LNCaP clone FGC (cell line): ENCODE measurements around the gene ABCA4.

Experiments used
- DNase-seq: peaks from one replicate; pipeline ENCODE4 v3.0.0-alpha.2; 2011; ENCODE audit warnings: low read depth
- H3K4me3 ChIP-seq: 2 replicates; pipeline ENCODE4 v1.5.1; 2011; ENCODE audit warnings: mild to moderate bottlenecking, low read depth, low read length, control low read depth
- TF ChIP-seq, protein P1 (sequence below): IDR thresholded peaks from 2 replicates; pipeline ENCODE4 v1.5.1; 2012; ENCODE audit warnings: mild to moderate bottlenecking; ENCODE audit not compliant: control insufficient read depth, insufficient read depth; ENCODE audit errors: extremely low read depth

The ABCA4 gene

DNA sequence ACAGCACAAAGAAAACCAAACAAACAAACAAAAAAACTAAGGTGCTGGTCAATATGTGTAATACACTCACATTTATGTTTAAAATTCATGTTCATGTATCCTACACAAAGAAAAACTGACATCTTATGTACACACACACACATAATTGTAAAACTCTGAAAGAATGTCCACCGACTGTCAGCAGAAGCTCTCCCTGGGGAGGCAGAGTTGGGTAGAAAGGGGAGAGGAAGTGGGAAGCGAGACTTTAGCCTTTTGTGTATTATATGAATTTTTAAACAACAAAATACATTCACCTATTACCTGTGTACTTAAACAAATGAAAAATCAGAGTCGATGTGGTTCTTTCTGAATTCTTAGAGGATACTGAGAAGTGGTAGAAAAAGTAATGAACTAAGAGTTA lies 88.3 kb downstream of the ABCA4 start:
- TF ChIP-seq, protein P1, sequence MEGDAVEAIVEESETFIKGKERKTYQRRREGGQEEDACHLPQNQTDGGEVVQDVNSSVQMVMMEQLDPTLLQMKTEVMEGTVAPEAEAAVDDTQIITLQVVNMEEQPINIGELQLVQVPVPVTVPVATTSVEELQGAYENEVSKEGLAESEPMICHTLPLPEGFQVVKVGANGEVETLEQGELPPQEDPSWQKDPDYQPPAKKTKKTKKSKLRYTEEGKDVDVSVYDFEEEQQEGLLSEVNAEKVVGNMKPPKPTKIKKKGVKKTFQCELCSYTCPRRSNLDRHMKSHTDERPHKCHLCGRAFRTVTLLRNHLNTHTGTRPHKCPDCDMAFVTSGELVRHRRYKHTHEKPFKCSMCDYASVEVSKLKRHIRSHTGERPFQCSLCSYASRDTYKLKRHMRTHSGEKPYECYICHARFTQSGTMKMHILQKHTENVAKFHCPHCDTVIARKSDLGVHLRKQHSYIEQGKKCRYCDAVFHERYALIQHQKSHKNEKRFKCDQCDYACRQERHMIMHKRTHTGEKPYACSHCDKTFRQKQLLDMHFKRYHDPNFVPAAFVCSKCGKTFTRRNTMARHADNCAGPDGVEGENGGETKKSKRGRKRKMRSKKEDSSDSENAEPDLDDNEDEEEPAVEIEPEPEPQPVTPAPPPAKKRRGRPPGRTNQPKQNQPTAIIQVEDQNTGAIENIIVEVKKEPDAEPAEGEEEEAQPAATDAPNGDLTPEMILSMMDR, result no peak
- DNase-seq, result no peak

DNA sequence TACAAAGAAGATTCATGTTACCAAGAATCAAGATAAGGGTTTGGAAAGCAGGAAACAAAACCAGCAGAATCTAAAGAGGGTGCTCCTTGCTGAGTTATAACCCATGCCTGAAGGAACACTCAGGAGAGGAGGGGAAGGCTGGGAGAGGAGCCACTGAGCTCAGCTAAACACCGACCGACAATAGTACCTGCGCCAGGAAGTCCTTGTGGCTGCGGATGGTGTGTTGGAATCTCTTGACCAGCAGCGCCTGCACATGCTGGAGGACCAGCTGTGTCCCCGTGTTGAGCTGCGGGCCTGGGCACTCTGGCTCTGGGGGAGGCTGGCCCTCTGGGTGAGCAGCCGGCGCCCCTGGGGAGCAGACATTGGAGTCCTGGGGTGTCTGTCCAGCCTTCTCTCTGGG lies 89.4 kb downstream of the ABCA4 start:
- no peak for DNase-seq
- TF ChIP-seq, protein P1, result no peak
- no peak overlapping the region for H3K4me3 ChIP-seq

More for the DNA sequence above, 88.3 kb downstream of the ABCA4 start:
- no peak overlapping the region for H3K4me3 ChIP-seq

DNA sequence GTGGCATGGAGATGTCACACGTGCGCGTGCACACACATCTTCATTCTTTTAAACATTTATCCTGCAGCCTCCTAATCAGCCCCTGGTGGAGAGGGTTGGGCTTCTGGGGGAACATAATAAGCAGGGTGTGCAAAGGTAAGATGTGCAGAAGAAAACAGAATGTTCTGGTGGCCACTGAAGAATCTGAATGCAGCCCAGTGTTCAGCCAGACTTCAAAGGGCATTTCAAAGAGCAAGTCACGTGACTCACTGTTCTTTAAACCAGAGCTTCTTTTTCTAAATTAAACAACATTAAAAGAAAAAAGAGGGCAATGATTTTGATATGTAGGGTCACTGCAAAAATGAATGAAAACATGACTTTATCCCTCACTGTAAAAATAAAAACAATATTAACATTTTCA lies 89.8 kb downstream of the ABCA4 start:
- TF ChIP-seq, protein P1, result no peak
- H3K4me3 ChIP-seq, result no peak overlapping the region
- no peak for DNase-seq

DNA sequence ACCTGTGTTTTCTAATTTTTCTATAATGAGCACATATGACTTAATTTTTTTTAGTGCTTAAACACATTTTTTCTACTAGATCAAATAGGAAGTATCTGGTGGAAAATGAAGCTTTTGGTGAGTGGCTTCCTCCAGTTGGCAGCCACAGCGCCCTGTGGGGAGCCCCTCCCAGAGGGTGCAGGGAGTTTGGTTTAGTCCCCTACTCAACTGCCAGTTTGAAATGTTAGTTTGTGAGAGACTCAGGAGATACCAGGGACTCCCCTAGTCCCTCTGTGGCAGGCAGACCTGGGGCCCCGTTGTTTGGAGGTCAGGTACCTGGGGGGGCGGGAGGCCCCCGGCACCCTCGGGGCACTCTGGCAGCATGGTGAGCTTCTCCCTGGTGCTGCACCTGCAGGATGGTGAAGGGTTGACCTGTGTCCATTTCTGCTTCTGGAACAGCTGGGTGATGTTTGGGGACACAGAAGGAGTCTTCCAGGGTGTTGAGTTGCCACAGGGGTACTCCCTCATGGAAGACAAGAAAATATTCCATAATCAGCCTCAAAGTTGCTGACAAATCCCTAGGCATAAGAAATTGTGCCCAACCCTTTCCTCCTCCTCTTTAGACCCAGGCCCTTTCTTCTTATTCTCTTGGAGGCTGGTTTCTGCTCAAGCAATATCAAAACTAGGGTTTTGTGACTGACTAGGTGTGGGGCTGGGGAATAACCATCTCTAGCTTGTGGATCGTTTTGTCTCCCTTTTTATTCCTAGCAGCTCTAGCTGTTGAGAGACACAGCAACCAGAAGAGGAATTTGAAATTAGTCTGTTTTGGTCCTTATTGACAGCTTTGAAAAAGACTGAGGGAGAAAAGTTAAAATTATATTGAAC lies 91.6 kb downstream of the ABCA4 start:
- no peak for DNase-seq
- TF ChIP-seq, protein P1, result no peak
- no peak overlapping the region for H3K4me3 ChIP-seq

DNA sequence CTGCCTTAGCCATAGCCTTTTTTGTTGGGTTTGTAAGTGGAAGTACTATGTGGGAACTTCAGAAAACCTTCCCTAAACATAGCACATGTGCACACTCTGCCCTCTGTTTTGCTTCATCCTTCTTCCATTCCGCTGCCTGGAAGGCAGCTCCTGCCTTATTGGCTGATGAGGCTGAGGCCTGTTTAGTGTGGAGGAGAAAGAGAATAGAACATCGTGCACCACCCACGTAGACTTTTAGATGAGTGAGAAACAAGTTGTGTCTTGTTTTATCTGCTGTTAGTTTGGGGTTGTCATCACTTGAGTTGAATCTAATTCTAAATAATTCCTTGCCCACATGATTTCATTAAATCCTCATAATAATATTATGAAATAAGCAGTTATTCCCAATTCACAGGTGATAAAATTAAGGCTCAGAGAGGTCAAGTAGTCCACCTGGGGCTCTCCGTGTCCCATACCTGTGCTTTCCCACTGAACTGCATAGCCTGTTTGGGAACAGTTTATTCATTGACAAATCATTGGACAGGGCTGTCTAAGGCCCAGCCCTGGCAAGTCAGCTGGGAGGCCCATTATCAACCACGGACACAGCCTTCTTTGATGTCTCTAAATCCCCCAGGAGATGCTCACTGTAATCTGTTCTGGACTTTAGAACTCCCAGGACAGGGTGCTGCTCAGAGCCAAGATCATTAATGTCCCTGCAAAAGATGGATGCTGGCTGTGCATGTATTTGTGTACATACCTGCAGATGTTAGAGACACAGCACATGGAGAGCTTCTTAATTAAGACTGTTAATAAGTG lies 93.0 kb downstream of the ABCA4 start:
- no peak overlapping the region for H3K4me3 ChIP-seq
- no peak for DNase-seq
- TF ChIP-seq, protein P1, result no peak

DNA sequence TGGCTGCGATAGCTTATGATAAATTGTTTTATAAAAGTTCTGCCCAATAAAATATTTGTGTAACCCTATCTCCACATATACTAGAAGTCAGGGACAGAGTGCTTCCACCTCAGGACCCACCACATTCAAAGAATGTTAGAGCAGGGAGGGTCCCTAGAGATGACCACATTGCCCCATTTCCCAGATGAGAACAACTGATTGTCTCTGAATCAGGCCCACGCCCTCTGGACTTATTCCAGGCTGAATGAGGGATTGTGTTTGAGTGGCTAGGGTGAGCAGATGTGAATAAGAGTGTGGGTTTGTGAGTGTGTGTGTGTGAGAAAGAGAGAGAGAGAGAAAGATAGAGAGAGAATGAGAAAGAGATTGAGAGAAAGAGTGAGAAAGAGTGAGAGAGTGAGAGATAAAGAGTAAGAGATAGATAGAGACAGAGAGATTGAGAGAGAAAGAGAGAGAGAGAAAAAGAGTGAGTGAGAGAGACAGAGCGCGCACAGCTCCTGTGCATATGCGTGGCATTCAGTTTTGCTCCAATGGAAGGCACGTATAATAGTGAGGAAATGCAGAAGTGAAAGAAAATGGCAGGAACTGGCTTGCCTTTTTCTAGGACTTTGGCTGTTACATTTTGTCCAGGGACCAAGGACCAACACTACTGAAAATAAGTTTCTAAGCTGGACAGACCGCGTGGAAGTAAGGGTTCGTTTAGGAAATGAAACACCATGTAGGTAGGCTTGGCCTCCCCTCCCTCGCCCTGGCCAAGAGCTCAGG lies 94.1 kb downstream of the ABCA4 start:
- no peak for DNase-seq
- TF ChIP-seq, protein P1, result no peak
- H3K4me3 ChIP-seq, result no peak overlapping the region
